Activated gamma-delta T cell treated with Interleukin-2 at 50 U/mL for 16 hours (primary cell): ENCODE results near the gene CASK.
"Not testable (repeated sequence)": the region's sequence is repeated elsewhere in the genome, so short reads cannot be mapped to it uniquely, and the experiment has no call there.

Experiments
- DNase-seq: peaks from one replicate; pipeline ENCODE4 v3.0.0-alpha.2; 2020

Gene CASK

DNA sequence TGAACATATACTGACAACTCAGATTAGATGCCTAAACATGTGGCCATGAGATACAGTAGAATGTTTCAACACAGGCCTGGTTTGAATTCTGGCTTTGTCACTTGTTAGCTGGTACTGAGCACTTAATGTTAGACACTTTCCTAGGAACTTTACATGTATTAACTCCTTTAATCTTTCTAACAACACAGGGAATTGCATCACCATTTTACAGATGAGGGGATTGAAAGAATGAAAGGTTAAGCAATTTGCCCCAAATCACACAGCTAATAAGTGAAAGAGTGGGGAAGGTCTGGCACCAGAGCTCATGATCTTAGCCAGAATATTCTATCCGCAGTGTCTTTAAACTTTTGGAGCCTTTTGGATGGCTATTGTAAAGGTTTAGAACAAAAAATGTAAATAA lies 380.3 kb downstream of the CASK start:
- DNase-seq: no peak

DNA sequence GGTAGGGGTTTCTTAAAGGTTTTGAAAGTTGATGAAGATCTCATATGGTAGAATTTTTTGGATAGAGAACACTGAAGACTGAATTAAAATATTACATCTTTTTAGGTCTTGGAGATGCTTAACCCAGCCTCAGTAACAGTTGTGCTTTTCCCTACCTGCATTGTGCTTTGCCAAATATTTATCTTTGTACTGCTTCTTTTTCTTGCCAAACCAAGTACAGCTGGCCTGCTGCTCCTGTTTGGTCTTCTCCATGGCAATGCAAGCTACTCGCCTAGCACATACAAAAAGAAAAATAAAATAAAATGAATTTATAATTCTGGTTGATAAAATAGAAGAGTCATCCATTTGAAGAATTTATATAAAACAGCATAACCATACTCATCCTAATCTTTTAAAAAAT lies 380.8 kb downstream of the CASK start:
- DNase-seq: no peak

DNA sequence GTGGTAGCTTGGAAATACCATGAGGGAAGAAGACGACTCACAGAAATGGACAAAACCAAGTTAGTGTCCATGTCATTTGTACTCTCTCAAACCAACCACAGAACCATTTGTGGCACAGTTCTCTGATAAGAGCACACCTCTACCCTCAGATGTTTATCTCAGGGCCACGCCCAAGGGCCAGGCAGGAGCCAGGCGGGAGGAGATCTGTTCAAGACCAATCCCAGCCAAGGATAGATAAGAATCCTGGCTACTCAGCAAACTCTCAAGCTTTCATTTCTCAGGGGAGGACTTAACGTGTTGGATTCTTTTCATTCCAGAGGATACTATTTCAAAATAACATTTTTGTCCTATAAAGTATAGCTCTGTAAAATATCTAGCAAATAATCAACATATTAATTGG lies 381.2 kb downstream of the CASK start:
- DNase-seq: no peak

DNA sequence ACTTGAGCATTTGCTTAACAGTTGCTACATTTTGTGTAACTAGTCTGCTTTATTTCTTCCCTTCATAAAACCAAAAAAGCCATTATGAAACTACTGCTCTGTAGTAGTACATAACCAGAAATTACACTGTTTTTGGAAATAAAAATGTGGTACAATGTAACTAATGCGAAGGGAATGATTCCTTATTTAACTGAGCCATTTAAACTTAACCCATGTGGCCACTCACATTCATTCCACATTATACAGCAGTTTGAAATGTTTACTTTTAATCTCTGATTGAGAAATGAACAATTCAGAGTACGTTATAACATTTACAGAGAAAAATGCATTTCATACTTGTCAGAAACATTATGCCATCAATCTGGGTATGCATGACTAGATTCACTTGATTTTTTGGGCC lies 382.0 kb downstream of the CASK start:
- no peak for DNase-seq

DNA sequence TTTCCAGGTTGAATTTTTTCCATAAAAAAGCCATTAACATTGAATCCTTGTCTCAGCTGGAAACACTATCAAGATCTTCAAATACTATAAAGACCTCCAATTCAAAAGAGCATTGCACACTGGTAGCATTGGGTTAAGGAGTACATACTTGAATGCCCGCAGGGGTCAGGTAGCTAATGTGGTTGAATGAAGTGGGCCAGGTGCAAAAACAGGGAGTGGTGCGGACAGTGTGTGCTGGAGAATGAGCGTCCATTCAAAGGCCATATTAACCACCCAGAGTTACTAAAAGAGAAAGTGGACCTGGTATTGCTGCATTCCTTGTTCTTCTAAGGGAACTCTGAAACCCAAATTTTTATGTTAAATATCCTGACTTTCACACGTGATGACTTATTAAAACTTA lies 384.6 kb downstream of the CASK start:
- no peak for DNase-seq

DNA sequence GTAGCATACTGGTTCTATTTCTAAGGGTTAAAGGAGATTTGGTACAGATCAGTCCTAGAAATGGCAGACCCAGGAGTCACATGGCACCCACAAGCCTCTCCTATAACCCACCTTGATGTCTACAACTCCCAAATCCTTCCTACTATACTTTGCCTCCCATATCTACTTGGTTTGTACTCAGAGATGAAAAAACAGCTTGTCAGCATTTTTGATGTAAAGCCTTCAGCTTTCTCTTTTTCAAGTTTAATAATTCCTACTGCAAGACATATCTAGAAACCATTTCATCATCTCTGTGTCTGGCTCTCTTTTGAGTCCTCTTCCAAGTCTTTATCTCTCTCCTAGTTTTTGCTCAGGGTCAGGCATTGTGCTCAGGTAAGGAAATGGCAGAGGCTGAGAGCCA lies 393.3 kb downstream of the CASK start:
- no peak for DNase-seq

DNA sequence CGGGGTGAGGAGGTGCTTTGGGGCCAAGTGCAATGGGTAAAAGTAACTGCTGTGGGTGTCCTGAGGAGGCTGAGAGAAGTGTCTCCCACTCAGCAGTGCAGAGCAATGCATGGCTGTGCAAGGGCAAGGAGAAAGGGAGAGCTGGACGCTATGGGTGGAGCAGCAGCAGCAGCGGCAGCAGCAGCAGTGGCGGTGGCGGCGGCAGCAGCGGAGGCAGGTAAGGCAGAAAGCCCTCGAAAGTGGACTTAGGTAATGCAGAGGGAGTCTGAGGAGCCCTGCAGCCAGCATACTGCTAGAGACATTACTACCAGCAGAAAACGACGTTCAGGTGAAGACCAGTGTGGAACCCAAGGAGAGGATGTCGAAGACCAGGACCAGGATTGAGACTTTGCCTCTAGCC lies 394.1 kb downstream of the CASK start:
- DNase-seq: no peak

DNA sequence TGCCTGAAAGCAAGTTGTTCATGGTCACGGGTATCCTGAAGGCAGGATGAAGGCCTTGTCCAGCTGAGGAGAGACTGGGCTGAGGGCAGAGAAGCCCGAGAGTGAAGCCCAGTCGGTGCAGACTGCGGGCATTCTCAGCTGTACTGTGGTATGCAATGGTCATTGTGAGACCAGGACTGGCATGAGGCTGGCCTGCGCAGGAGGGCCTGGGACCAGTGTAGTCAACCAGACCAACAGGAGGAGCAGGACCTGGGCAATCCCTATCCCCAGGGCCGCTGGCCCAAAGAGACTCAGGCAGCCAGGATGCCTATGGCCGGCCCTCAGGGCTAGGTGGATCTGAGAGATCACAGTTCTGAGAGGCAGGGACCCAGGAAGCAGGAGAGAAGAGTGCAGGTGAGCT lies 394.6 kb downstream of the CASK start:
- no peak for DNase-seq

DNA sequence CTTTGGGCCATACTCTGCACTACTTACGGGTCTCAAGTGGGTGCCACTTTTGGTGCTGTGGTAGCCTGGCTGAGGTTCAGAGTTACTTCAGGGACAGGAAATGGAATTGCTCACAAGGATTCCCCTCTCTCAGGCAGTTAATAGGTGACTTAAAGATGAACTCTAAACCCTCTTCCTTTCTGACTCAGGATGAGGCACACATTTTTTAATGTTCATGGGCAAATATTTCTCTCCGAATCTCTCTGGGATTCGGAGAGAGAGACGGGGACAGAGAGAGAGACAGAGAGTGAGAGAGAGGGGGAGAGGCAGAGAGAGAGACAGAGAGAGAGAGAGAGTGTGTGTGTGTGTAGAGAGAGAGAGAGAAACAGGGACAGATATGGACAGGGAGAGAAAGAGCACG lies 396.4 kb downstream of the CASK start:
- DNase-seq: no peak

DNA sequence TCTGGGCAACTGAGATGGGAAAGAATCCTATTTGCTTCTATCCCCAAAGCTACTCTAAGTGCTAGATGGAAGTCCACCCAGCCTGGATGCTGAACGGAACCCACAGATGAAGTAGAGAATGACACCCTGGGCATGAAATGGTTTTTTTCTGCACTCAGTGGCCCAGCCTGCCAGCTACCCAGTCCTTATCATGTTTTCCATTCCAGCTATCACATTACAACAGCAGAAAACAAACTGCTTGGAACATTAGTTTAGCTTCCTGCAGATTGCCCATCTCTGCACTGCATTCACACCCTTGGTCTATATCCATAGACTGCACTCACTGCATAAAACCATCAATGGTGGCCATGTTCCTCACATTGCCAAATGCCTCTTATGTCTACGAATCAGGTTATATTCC lies 397.1 kb downstream of the CASK start:
- DNase-seq: no peak

DNA sequence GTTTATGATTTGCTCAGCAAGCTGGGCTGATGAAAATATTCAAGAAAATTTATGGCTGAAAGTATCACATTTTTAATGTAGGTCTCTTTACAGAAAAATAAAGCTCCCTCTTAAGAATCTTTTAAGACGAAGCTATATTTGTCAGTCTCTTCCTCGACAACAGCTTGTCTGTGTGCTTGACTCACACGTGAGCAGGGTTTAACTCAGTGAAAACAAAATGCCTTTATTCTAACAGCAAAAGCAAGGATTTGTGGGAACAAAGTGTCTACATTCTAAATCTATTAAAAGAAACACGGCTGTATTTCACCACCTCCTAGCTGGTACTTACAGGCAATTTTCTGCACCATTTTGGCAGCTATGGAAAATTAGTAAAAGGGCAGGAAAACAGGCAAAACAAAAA lies 400.7 kb downstream of the CASK start:
- DNase-seq: no peak

DNA sequence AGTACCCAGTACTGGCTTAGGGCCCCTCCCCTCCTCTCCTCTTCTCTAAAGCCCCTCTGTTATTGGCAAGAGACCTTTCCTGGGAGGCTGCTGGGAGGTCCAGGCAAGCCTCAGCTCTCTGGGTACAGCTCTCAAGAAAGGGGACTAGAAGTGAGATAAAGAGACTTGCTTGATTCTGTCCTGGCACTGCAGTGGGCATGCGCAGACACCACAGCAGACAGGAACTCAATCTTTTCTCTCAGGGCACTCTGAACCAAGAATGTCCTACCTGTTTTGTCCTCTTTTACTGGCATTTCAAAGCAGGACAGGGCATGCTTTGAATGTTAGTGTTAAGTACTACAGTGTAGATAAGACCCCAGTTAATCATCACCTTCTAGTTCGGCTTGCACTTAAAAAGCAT lies 401.3 kb downstream of the CASK start:
- DNase-seq: no peak

DNA sequence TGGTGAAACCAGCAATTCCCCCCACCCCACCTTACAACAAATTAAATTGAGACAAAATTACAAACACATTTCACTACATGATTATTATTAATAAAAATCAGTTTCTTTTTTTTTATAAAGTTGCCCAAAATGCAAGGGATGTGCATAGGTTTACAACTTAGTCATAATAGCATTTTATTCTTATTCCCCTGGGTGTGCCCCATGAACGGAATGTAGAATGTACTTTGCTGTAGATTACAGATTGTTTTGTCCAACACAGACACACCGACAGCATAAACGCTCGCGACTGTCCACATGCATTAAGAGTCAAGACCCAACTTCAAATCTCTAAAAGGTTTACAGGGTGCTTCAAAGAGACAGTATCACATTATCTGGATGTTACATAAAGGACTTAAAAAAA lies 403.9 kb downstream of the CASK start:
- DNase-seq: no peak

DNA sequence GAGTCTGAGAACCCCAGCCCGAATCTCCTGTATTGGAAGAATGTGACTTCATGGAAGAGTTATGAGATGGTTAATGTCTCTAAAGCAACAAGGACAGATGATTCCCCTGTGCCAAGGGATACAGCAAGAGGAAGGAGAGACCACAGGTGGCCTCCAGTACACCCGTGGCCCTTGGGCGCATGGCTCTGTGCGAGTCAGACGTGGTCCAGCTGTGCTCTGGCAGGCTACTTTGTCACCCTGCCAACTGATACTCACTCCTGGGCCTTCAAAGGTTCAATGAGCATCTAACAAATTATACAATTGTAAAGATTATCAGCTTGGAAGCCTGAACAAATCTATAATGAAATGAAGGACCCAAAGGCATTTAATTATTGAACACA lies 404.5 kb downstream of the CASK start:
- no peak for DNase-seq

DNA sequence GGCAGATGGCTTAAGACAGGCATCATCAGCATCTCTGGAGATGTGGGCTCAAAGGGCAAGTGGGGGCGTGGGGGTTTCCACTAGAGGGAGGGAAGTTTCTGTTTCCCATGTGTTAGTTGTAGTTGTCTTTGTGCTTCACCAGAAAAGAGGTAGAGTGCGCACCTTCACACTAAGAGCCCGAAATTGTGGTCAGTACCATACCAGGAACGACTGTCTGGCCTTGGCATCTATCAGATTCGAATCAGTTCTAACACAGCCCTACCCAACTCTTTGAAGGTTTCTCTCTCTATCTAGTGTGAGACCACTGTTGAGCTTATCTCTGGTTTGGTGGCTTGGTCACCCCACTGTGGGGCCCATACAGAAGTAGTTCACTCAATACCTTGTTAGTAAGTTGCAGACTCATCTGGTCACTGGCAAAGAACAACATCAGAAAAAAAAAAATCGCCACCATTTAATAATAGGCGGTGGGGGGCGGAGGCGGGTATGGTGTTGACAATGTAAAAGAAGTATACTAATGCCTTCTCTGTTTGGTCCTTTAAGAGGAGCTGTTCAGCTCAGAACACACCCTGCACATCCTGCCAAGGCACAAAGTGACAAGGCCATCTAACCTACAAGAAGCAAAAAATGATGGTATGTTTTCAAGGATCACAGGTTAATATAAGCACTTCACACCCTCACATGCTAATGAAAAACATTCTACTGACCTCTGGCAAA lies 405.1 kb downstream of the CASK start:
- no peak for DNase-seq

DNA sequence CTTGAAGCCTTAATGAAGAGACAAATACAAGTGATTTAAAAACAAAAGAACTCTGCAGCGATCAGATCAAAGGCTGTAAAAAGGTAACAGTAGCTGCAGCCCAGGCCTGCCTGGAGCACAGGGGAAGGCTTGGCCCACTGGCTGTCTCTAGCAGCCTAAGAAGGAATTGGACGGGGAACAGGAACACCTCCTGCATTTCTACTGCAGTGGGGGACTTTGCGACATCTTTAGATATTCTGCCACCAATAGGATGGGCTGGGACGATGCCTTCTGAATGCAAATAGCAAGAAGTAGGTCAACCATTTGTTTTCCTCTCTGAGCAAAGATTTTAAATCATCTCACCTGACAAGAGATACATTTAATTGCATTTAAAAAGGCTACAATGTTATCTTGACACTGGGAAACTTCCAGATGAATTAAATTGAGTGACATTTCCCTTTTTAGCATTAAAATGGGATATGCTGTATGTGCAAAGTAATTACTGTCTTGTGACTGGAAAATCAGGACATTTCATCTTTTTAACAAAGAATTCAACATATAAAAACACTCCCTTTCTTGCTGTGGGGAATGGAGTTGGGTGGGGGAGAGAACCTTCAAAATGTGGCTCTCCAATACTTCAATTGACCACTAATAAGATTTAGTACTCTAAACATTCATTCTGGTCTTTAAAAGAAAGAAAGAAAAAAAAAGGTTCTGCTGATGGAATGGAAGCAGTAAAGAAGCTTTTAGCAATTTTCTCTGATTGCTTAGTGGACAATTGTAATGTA lies 406.2 kb downstream of the CASK start:
- DNase-seq: no peak

DNA sequence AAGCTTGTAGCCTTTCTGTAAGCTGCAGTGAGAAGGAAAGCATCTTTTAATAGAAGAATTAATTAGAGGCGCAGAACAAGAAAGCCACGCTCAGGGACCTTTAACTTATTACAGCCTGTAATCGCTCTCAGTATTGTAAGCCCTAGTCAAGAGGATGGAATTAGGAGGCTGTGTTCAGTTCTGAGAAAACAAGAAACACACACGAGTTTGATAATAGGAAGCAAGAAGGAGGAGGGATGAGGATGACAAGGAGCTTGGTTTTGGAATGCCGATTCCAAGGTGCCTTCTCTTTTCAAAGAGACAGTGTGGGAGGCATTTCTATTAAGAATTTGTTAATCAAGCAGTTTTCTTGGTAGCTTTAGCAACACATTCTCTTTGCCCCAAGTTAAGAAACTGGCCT lies 406.9 kb downstream of the CASK start:
- DNase-seq: no peak

DNA sequence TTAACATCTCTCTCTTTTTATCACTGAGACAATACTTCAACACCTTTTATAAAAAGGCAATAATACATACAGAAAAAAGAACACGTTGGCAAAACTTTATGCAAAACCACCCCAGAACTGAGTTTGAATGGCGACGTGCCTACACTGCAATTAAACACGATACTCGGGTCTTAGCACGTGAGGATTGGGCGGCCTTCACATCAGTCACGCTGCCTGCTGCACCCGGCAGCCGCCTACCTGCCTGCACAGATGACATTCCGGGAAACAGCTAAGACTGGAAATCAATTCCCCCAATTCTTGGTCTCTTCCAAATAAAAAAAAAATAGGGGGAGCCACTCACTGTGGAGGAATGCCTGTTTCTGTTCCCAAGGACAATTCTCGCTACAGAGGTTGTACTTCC lies 408.0 kb downstream of the CASK start:
- no peak for DNase-seq

DNA sequence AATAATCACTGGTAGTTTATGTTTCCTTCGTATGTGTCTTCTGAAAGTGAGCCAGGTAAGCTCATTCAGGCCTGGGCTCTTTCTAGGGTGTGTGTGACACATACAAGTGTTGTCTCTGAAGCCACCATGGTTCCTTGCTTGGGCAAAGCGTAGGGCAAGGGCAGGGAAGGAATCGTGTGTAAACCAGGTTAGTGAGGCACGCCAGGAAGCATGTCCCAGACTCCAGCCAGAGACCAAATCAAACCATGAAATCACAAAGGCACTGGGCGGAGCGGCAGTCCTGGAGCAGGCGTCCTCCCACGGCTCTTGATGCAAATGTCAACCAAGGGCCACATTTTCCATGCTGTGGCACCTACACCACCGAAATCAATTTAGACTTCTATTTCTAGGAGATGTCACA lies 409.2 kb downstream of the CASK start:
- DNase-seq: no peak

DNA sequence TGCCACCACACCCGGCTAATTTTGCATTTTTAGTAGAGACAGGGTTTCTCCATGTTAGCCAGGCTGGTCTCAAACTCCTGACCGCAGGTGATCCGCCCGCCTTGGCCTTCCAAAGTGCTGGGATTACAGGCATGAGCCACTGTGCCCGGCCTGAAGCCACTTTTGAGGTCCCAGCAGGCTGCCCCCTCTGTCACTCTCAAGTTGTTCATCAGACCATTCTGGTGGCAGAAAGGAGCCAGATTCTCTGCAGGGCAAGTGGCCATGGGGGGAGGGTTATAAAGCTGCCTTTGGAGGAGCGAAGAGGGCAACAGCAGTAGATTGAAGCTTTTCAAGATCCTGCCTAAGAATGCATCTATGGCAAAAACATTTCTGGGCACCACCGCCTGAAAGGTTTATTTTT lies 410.5 kb downstream of the CASK start:
- DNase-seq: not testable (repeated sequence)

DNA sequence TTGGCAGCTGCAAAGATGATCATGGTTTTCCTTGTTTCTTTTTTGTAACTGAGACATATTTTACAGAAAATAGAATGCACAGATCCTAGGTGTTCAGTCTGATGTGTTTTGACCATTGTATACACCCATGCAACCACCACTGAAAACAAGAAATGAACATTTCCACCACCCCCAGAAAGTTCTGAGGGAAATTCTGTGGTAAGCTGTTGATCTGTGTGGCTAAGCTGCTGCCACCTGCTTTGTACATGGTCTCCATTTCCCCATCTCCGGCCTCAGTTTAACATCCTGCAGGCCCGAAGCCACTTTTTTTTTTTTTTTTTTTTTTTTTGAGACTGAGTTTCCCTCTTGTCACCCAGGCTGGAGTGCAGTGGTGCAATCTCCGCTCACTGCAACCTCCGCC lies 411.0 kb downstream of the CASK start:
- no peak for DNase-seq

DNA sequence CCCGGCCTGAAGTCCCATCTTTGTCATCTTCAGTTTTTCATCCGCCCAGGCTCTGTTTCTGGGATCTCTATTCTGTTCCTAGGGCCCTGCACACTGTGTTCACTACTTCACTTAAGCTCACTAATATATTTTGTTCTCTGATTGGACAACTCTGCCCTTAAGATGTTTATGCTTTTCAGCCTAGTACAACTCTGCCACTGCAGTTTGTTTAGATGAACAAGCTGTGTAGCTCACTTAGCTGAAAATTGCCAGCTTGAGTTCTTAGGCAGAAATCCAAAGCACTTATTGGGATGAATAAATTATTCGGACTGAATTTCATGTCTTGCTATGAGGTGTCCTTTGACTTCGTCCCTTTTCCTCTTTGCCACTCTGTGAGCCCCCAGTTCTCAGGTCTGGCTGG lies 415.4 kb downstream of the CASK start:
- no peak for DNase-seq

DNA sequence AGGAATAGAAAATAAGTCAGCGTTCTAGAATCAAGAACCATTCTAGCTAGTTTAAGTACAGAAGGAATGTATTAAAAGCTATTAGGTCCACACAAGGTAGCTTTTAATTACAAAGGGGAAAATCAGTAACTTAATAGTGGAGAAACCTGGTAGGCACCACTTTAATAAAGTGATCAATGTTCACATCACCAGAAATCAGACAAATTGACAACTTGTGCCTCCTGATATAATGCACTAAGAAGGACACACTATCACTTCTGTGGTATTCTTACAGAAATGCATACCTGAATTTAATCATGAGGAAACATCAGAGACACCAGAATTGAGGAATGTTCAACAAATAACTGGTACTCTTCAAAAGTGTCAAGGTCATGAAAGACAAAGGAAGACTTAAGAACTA lies 421.4 kb downstream of the CASK start:
- no peak for DNase-seq

DNA sequence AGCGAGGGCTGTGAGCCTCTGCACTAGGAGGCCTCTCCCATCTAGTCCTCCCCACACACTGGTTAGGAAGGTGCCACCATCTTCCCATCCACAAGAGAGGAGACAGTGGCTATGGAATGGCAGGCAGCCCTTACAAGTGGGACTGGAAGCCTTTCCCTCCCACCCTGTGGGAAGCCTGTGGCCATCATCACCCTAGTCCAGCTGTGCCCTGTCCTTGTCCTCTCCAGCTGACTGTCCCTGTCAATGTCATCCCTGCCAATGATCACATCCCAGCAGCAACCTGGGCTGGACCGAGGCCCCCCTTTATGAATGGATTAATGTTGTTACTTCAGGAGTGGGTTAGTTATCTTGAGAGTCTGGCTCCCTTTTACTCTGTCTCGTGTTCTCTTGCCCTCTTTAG lies 423.4 kb downstream of the CASK start:
- DNase-seq: no peak

DNA sequence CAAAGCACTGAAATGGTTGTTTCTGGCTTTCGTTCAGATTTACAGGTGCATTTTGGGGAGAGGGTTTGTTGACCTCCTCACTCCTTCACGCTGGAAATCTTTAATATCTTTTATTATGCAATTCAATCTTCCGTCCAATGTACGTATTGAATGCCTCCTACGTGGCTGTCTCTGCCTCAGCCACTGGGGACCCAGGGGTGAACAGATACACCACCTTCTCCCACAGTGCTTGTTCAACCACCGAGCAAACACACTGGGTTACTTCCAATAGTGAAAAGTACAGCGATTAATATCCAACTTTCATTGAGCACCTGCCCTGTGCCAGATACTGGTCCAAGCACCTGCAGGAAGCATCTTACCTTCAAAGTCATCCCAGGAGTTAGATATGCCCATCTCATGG lies 424.2 kb downstream of the CASK start:
- no peak for DNase-seq
